HG03378 (cell line): Measurements from ENCODE around the gene TEX30.

Experiments used
- ATAC-seq: cut with Tn5 transposase; IDR thresholded peaks from one replicate; pipeline ENCODE4 v1.9.1; 2021; ENCODE audit warnings: mild to moderate bottlenecking, moderate library complexity; ENCODE audit not compliant: unreplicated experiment

TEX30 gene

GRCh38 chr13:102779436-102780159 lies 6.0 kb upstream of the TEX30 start:
- peak; percentile 53 for ATAC-seq

GRCh38 chr13:102777736-102778135 lies 4.2 kb upstream of the TEX30 start:
- ATAC-seq, result no peak

GRCh38 chr13:102776271-102776670 lies 2.7 kb upstream of the TEX30 start:
- ATAC-seq, result no peak

DNA sequence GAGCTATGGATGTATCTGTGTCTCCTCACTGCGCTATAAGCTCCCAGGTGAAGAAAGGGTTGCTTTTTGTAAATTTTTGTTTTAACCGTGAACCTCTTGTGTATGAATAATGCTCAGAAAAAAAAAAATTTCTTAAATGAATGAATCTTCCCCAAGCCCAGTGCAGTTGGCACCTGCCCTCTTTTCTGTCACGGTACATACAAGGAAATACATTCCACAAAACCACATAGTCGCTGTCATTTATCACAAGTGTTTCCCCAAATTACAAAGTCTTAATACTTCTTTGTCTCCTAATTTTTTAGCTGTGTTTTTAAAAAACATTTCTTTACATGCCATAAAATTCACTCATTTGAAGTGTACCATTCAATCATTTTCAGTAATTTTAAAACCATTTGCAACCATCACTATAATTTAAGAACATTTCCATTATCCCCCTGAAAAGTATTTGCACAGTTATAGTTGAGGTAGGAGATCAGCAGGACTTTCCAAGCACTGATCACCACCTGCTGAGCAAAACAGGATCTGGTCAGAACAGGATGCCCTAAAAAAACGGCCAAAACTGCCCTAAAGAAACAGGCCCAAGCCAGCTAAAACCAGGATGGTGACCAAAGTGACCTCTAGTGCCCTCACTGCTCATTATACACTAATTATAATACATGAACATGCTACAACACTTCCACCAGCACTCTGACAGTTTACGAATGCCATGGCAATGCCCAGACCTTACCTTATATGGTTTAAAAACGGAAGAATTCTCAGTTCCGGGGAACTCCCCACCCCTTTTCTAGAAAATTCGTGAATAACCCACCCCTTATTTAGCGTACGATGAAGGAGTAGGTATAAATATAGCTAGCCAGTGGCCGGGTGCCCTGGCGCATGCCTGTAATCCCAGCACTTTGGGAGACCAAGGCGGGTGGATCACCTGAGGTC lies 1.3 kb upstream of the TEX30 start:
- ATAC-seq, result no peak

DNA sequence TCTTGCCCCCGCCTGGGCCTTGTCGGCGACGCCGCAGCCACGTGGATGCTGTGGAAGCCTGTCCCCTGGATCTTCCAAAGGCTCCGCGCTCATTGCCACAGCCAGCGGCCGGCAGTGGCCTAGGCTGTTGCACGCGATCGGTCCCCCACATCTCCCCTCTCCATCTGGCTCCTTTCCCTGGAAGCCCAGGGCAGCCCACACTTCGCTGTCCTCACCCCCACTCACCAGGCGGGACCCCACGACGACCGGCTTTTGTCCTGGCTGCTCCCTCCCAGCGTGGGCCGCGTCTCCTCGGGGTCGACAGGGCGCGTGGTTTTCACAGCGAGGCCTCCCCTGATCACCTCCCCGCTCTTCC lies 605 bp upstream of the TEX30 start:
- no peak for ATAC-seq

DNA sequence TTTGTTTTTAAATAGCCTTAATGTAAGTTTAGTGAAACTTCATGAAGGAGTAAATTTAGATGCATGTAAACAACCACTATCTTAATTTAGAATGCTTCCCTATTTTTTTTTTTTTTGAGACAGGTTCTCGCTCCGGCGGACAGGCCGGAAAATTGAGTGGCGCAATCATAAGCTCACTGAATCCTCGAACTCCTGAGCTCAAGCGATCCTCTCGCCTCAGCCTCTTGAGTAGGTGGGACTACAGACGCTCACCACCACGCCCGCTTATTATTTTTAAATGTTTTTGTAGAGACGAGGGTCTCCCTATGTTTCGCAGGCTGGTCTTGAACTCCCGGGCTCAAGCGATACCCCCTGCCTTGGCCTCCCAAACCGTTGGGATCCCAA lies 1.6 kb downstream of the TEX30 start:
- ATAC-seq, result no peak

DNA sequence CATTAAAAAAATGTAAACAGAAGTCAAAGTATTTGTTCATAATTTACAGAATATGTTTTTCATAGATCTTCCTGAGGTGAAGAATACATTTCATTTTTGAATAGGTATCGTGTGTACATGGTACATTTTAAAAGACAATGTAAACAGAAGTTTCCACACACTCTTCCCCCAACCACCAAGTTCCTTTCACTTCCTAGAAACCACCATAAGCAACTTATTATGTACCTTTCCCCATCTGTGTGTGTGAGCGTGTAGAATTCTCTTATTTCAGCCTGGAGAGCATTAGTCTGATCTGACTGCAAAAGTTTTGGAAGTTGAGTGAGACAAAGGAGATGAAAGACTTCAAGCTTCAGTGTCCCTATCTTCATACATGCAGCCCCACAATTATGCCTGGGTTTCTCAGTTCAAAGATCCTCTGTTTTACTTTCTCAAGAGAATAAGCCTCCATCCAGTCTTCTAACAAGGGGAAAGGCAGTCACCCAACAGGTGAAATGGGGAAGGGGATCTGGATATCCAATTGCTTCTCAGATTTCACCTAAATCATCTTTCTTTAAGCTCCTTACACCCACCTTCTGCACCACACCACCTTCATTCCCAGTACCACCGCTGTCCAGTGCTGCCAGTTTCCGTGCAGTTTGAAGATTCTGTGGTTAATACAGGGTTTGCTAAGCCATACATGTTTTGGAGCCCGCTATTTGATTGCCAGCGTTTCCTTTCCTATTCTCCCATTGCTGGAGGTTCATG lies 2.1 kb downstream of the TEX30 start:
- peak; percentile 22 for ATAC-seq

DNA sequence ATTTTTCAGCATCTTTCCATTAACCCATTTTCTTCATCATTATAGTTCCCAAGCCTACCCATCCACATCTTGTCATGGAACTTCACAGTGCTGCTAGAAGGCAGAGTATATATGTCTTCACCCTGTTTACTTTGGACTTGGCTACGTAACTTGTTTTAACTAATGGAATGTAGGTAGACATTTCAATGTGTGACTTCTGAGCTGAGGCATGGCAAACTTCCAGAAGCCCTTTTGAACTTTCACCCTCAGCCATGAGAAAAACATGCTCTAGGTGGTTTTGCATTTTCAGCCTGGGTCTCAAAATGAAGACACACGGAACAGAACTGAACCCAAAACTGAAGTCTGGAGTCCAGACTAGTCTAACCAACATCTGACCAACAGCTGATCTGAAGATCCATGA lies 3.2 kb downstream of the TEX30 start:
- ATAC-seq, result no peak

GRCh38 chr13:102769679-102770078 lies 3.9 kb downstream of the TEX30 start:
- ATAC-seq, result no peak

DNA sequence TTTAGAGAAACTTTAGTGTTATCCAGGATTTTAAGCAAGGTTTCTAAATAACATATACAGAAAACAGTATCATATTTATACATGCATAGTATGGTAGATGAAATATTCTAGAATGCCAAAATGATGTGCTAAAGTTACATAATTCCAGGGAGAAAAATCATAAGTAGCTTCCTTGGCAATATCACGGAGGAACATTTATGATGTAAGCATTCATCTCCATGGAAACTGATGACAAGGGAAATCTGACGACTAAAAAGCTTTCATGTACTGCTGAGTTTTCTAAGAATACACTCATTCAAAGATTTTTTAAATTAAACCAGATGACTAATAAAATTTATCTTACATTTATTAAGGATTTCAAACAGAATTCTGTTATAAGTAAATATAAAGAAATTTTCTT lies 4.7 kb downstream of the TEX30 start:
- ATAC-seq, result no peak

DNA sequence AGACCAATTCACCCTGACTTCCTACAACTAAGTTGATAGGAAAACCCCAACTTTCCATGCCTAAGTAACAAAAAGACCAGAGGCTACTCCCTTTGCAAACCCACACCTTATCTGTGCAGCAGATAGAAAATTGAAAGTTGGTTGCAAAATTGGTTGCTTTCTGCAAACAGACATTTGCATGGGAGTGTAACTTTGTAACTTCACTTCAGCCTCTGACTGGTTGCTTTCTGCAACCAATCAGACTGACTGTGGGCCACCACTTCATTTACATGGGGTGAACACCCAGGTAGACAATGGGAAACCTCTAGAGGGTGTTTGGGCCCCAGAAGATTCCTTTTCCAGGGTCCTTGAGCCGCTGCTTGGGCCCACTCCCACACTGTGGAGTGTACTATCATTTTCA lies 9.8 kb downstream of the TEX30 start:
- no peak for ATAC-seq

DNA sequence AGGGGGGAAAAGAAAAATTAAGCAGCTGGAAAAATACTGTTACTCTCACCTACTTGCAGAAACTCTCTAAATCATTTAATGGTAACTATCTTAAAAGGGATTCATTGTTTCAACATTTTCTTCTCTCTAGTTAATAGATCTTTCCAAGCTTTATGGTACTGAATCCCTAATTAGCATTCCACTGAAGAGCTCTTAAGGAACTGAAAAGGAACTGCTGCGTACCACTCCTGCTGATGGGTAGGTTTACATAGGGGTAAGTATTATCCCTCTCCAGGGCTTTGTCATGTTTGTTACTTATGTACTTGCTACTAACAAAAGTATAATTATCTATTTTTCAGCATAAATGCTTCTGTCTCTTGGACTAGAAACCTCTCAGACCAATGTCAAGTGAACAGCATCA lies 12.5 kb downstream of the TEX30 start:
- ATAC-seq, result no peak

DNA sequence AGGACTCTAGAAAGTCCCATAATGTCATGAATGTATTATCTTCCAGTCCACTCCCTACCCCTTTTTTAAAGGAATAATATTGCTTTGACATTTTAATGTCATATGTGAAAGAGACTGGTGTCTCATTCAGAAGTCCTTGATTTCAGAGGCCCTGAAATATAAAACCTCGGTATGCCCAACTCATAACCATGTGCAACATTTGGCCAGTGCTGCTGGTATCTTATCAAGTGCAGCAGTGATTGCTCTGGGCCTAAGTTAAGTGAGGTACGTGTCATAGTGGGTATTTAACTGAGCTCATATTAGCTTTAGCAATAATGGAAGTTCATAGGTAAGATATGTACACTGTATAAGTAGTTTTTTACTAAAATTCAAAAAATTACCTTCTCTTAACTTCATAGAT lies 14.7 kb downstream of the TEX30 start:
- no peak for ATAC-seq

GRCh38 chr13:102757006-102757405 lies 16.6 kb downstream of the TEX30 start:
- ATAC-seq, result no peak

- no peak for ATAC-seq
Observed at GRCh38 chr13:102751886-102752285, 21.7 kb downstream of the TEX30 start.

DNA sequence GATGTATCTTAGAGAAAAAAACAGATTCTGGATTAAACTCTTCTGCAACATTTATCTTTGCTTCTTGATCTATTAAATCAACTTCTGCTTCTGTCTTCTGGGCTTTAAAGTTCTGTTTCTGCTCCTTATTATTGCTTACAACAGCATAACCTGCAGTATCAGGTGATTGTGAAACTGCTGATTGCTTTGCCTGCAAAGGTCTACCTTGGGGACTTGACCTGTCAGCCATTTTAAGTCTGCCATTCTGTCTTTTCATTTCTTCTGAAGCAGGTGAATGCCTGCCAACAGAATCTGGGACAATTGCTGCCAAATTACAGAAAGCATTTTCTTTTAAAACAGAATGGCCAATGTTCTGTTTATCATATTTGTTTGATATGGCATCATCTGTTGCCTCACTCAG lies 31.1 kb downstream of the TEX30 start:
- no peak for ATAC-seq

DNA sequence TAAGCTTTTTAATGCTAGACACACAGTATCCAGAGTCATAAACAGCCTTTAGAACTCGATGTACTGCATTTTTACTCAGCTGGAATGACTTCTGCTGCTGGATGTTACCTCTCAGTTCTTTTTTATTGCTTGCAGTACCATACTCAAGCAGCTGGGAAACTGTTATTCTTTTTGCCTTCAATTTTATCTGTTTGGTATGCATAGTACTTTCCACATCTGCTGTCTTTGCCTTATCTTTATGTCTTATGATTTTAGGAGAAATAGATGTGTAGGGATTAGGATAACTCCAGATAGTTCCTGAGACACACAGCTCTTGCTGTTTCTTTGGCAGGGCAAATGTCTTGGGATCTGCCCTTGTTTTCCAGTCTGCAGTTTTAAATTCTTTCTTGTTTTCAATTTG lies 31.5 kb downstream of the TEX30 start:
- ATAC-seq, result no peak

DNA sequence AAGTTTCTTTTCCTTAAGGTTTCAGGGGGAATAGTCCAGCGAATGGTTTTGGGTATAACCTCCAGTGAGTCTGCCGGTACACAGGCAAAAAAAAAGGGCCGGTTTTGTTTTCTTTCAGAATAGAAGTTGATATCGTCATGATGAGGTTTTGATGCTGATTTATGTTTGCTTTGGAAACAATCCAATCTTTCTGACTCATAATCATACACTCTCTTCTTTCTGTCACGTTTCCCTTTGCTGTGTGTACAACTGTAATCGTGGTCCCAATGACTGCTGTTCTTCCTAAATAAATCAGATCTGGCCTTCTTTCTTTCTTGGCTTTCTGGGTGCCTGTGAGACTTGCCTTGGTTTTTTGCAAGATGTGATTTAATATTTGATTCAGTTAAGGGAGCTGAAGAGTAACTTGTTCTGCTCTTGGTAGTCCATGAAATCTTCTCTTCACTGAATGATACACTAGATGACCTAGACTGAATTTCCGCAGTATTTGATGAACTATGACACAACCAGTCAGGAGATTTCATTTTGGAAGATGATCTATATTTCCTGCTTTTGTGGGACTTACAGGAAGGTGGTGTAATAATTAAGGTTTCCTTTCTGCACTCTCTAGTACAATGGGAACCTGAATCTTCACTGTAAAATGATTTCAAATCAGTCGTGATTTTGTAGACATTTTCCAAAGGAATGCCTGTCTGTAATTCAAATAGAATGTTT lies 43.9 kb downstream of the TEX30 start:
- no peak for ATAC-seq

- ATAC-seq, result no peak
Observed at GRCh38 chr13:102726430-102726829, 47.2 kb downstream of the TEX30 start.

- no peak for ATAC-seq
Observed at GRCh38 chr13:102724923-102725322, 48.7 kb downstream of the TEX30 start.

GRCh38 chr13:102721800-102722231 lies 51.8 kb downstream of the TEX30 start:
- no peak for ATAC-seq
